Hepatocyte (in vitro differentiated cells): ENCODE results near the gene KIAA0930. TPM values are rescaled to one million over a fixed set of nuclear protein-coding genes. Genes with fewer than 3 reads are reported as not detected.
A peak's percentile ranks its signal among the peaks of the same experiment; 100 is the strongest.

ENCODE experiments used
- DNase-seq: peaks from one replicate; pipeline ENCODE4 v3.0.0-alpha.2; 2016; ENCODE audit warnings: low spot score
- H2AFZ ChIP-seq: fragments of 200-600 bp; sonication (generic); 2 replicates; pipeline ENCODE4 v1.6.0; 2016; ENCODE audit warnings: antibody characterized with exemption, mild to moderate bottlenecking
- H3K27ac ChIP-seq: fragments of 200-600 bp; sonication (generic); 2 replicates; pipeline ENCODE4 v1.5.1; 2016; ENCODE audit warnings: mild to moderate bottlenecking
- H3K27me3 ChIP-seq: fragments of 200-600 bp; sonication (generic); 2 replicates; pipeline ENCODE4 v1.6.1; 2016
- H3K36me3 ChIP-seq: fragments of 200-600 bp; sonication (generic); replicated peaks from 2 replicates; pipeline ENCODE4 v1.5.1; 2016; ENCODE audit warnings: low read depth; ENCODE audit not compliant: insufficient read depth
- H3K4me1 ChIP-seq: fragments of 200-600 bp; sonication (generic); 2 replicates; pipeline ENCODE4 v1.5.1; 2016; ENCODE audit warnings: mild to moderate bottlenecking, moderate library complexity; ENCODE audit not compliant: insufficient read depth
- H3K4me2 ChIP-seq: fragments of 200-600 bp; sonication (generic); 2 replicates; pipeline ENCODE4 v1.6.0; 2016
- H3K4me3 ChIP-seq: fragments of 200-600 bp; sonication (generic); 2 replicates; pipeline ENCODE4 v1.5.1; 2016; ENCODE audit warnings: mild to moderate bottlenecking
- H3K79me2 ChIP-seq: fragments of 200-600 bp; sonication (generic); 2 replicates; pipeline ENCODE4 v1.6.0; 2017; ENCODE audit warnings: mild to moderate bottlenecking
- H3K9me2 ChIP-seq: fragments of 200-600 bp; sonication (generic); replicated peaks from 2 replicates; pipeline ENCODE4 v1.6.0; 2017; ENCODE audit warnings: mild to moderate bottlenecking; ENCODE audit not compliant: insufficient read depth
- H3K9me3 ChIP-seq: fragments of 200-600 bp; sonication (generic); 2 replicates; pipeline ENCODE4 v1.5.1; 2016; ENCODE audit warnings: low read depth, mild to moderate bottlenecking
- H4K20me1 ChIP-seq: fragments of 200-600 bp; sonication (generic); 2 replicates; pipeline ENCODE4 v1.6.0; 2016; ENCODE audit warnings: mild to moderate bottlenecking; ENCODE audit not compliant: insufficient read depth, poor library complexity, severe bottlenecking
- CTCF ChIP-seq: fragments of 200-600 bp; sonication (generic); IDR thresholded peaks from 2 replicates; pipeline ENCODE4 v1.5.1; 2016; ENCODE audit warnings: antibody characterized with exemption, mild to moderate bottlenecking; ENCODE audit not compliant: poor library complexity
- EZH2 ChIP-seq: fragments of 200-600 bp; sonication (generic); IDR thresholded peaks from 2 replicates; pipeline ENCODE4 v1.6.1; 2016; ENCODE audit warnings: antibody characterized with exemption, mild to moderate bottlenecking, borderline replicate concordance
- EZH2phosphoT487 ChIP-seq: fragments of 200-600 bp; sonication (generic); IDR thresholded peaks from one replicate; pipeline ENCODE4 v1.6.1; 2018; ENCODE audit warnings: antibody characterized with exemption, mild to moderate bottlenecking, low read depth, moderate library complexity; ENCODE audit not compliant: unreplicated experiment, severe bottlenecking
- WGBS: methylation state at CpG from one replicate; pipeline ENCODE4 v1.1.6; 2016; ENCODE audit warnings: low lambda C conversion rate; ENCODE audit errors: missing lambda C conversion rate; 5-methylcytosine and 5-hydroxymethylcytosine counted together
- polyA plus RNA-seq: library from polyadenylated mRNA; unstranded; fragments of >200 nt; fragmentation: Nextera tagmentation; extraction: Ambion mirVana; gene quantifications from 2 replicates; pipeline ENCODE4 v1.2.1, GENCODE V29; 2016
- total RNA-seq: library from RNA; depleted of rRNA; stranded (reverse); fragments of >200 nt; gene quantifications from 2 replicates; pipeline ENCODE4 v1.2.3, GENCODE V29; 2014

Gene KIAA0930
- total and polyA plus RNA-seq, 2 experiments from 2014 or later, result 30.9 to 42.0 TPM

GRCh38 chr22:45225732-45226502 lies 14.8 kb downstream of the KIAA0930 start:
- no peaks in the 10 kb centered on the region for H3K27me3 ChIP-seq
- peaks cover 27% of the 10 kb centered on the region for H3K79me2 ChIP-seq
- H3K36me3 ChIP-seq, result no peaks in the 10 kb centered on the region
- H3K4me2 ChIP-seq, result no peak overlapping the region
- TF ChIP-seq EZH2phosphoT487 (no peak), EZH2 (no peak), CTCF (no peak)
- 81% methylated on average over 26 of the region's 26 CpGs for WGBS
- no peaks in the 10 kb centered on the region for H3K9me2 ChIP-seq
- no peaks in the 10 kb centered on the region for H4K20me1 ChIP-seq
- peak; percentile 43 for DNase-seq
- H3K4me1 ChIP-seq, result peaks cover 6% of the 10 kb centered on the region
- peak overlapping the region; percentile 63 for H3K27ac ChIP-seq
- no peak overlapping the region for H3K4me3 ChIP-seq
- no peak overlapping the region for H2AFZ ChIP-seq
- H3K9me3 ChIP-seq, result no peaks in the 10 kb centered on the region

- no peaks in the 10 kb centered on the region for H4K20me1 ChIP-seq
- peaks cover 6% of the 10 kb centered on the region for H3K4me1 ChIP-seq
- H3K4me2 ChIP-seq, result no peak overlapping the region
- 84% methylated on average over 19 of the region's 19 CpGs for WGBS
- H3K36me3 ChIP-seq, result no peaks in the 10 kb centered on the region
- H3K4me3 ChIP-seq, result no peak overlapping the region
- no peak overlapping the region for H3K27ac ChIP-seq
- no peaks in the 10 kb centered on the region for H3K9me3 ChIP-seq
- DNase-seq, result peak; percentile 3
- no peaks in the 10 kb centered on the region for H3K9me2 ChIP-seq
- TF ChIP-seq EZH2 (no peak), EZH2phosphoT487 (no peak), CTCF (no peak)
- H3K27me3 ChIP-seq, result no peaks in the 10 kb centered on the region
- no peak overlapping the region for H2AFZ ChIP-seq
- peaks cover 34% of the 10 kb centered on the region for H3K79me2 ChIP-seq
These were observed 15.5 kb downstream of the KIAA0930 start for GRCh38 chr22:45224988-45225731.

GRCh38 chr22:45224331-45224730 lies 16.4 kb downstream of the KIAA0930 start:
- no peaks in the 10 kb centered on the region for H4K20me1 ChIP-seq
- H3K4me3 ChIP-seq, result no peak overlapping the region
- DNase-seq, result no peak
- H3K9me2 ChIP-seq, result no peaks in the 10 kb centered on the region
- WGBS, result 78% methylated on average over 11 of the region's 11 CpGs
- H3K4me2 ChIP-seq, result no peak overlapping the region
- H2AFZ ChIP-seq, result no peak overlapping the region
- TF ChIP-seq EZH2 (no peak), CTCF (no peak), EZH2phosphoT487 (no peak)
- H3K27ac ChIP-seq, result no peak overlapping the region
- peaks cover 34% of the 10 kb centered on the region for H3K79me2 ChIP-seq
- no peaks in the 10 kb centered on the region for H3K27me3 ChIP-seq
- no peaks in the 10 kb centered on the region for H3K36me3 ChIP-seq
- peaks cover 6% of the 10 kb centered on the region for H3K4me1 ChIP-seq
- no peaks in the 10 kb centered on the region for H3K9me3 ChIP-seq
